Activated T-cell treated with anti-CD3 and anti-CD28 coated beads, Interleukin-2, amount 50 U/mL, for 48 hours (primary cell): Measurements from ENCODE around the gene KRT72.

Experiments used
- DNase-seq, 2 experiments: peaks; one replicate each; pipeline ENCODE4 v3.0.0-alpha.2; 2020

The KRT72 gene

DNA sequence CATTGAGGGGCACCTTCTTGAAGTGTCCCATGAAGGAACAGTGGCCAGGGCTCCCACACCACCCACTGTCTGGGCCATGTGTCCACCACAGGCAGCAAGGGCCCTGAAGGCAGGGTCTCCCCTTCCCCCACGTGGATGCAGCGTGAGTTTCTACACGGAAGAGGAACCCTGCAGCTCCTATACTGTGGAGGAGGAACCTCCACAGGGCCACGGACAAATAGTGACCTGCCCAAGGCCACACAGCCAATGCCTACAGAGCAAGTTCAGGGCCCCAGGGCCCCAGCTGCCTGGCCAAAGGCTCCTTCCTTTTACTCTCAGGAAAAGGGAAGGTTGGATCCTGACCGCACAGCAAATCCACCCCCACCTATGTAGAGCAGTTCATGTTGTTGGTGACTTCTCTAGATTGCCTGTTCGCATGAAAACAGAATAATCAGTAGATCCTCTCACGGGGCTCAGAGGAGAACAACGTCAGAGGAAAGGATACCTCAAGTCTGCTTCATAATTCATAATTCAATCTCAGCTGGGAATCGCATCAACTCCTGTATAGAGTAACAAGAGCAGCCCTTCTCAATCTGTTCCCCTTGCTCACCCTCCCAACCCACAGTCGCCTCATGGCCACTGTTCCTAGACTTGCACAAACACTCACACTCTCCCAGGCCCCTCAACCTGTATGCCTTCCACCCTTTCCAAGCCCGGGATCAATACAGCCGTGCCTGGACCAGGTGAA is 28.2 kb upstream of the KRT72 start:
- peak; percentile 7 to 13 for DNase-seq

DNA sequence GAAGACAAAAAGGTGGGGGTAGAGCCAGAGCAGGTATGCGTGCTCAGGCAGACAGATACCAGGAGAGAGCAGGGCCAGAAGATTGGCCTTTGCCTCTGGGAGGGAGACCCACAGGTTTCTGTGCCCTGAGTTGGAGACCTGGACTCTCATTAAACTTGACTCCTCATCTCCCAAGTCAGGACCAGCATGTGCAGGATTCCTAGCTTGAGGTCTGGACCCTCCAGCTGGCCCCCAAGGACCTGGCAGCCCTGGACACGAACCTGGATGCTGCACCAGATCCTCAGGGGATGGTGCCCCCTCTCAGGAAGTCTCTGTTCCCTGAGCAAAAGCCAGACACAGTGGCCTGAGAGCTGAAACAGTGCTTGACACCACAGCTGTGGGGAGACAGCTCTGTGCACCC is 27.6 kb upstream of the KRT72 start:
- peak; percentile 9 to 10 for DNase-seq

DNA sequence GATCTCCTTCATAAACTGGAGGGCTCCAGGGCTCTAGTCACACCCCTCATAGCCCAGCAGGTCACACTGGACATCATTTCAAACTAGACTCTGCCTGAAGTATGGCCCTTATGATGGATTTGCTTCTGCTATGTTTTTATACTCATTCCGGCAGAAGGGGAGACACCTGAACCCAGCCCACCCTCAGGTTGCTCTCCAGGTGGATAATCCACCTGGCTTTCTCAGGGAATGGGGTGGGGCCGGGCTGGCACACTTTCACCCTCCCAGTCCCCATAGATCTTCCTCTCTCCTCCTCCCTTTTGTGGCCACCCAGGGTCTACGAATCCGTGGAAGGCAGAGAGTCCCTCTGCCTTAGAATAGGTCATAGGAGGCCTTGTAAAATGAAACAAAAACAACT is 26.8 kb upstream of the KRT72 start:
- DNase-seq: no peak

DNA sequence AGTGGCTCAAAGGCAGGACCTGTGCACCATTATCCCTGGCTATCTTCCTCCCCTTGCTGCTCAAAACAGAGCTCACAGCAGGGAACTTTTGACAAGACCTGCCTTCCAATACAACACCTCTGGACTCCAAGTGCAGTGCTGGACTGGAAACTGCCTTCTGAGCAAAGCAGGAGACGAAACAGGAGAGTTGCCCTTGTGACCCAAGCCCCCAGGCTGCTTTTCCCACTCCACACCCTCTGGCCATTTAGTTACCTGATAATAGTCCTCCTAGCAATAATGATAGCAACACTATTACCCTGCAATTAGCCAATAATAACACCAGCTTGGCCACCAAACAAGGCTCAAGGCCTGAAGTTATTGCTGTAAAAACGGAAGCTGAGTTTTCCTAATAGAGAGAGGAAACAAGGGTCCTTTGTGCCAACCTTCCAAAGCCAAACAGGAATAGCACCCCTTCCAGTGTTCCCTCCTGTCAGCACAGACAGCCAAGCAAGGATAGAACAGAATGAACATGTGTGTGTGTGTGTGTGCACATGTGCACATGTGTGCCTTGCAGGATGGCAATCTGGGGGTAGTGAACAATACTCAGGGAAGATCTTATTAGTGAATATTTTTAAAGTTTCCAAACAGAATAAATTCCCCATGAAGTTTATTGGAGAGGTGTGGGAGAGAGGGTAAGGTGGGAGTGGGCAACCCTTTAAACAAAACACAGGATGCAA is 26.3 kb upstream of the KRT72 start:
- DNase-seq: peak; percentile 6 to 7

DNA sequence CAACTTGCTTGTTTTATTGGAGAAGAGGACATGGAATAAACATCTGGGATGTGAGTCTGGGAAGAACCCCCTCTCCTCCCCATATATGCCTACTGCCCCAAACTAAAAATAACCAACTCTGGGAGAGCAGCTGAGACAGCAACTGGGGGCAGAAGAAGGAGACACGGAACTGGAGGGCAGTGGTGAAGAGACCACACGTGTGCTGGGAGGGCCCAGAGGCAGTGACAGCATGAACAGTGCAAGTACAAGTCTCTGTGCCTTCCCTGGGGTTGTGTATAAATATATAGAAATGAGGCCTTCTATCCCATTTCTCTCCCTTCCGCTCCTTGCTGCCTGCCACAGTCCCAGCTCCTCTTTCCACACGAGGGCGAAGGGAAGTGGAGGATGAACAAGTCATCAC is 21.1 kb upstream of the KRT72 start:
- no peak for DNase-seq

DNA sequence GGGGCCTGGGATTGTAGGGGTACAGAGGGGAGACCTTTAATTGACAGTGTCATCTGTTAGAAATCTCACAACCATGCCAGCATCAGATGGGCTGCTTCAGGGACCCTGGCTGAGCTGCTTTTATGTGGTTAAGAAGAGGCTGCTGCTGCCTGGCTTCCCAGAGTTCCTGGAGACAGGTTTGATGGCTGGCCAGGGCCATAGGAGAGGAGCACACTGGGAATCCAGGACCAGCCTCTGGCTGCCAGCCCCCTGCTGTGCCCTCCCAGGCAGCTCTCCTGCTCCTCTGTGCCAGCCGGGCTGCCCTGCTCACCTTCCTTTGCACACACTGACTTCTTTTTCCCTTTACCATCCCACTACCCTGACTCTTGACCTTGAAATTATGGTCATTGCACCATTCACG is 17.6 kb upstream of the KRT72 start:
- DNase-seq: no peak

DNA sequence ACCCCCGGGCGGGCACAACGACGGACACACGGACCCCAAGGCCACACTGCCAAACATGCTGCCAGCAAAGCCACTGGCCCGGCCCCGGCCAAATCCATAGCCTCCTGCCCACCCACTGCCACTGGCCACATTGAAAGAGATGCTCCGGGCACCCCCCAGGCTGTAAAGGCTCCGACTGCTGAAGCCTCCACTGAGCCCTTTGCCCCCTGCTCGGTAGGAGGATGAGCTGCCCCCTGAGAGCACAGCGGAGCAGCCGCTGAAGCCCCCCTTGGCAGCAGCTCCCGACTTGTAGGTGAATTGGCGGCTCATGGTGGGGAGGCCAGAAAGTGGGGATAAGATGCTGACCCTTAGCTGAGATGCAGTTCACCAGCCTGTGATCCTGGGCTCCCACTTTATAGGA is 17.0 kb upstream of the KRT72 start, which contains the start of gene KRT73:
Gene KRT73 (minus strand): TSS at position 344 of the 400 bp plus-strand sequence. CDS start 35 bp downstream, at position 309.
- DNase-seq: no peak

DNA sequence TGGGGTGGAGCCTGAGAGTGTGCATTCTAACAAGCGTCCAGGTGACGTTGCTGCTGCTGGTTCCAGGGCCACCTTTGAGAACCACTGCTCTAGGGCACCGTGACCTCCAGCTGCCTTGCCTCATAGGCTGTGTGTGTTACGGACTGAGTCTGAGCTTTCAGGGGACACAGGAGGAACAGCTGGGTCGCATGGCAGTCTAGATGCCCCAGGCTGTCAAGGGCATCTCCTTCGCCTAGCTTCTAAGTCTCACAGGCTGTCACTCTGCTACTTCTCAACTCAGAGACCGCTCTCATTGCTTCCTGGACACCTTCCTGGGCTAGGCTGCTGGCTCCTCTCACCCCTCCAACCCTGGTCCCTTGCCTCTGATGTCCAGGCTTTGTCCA is 16.1 kb upstream of the KRT72 start:
- no peak for DNase-seq

DNA sequence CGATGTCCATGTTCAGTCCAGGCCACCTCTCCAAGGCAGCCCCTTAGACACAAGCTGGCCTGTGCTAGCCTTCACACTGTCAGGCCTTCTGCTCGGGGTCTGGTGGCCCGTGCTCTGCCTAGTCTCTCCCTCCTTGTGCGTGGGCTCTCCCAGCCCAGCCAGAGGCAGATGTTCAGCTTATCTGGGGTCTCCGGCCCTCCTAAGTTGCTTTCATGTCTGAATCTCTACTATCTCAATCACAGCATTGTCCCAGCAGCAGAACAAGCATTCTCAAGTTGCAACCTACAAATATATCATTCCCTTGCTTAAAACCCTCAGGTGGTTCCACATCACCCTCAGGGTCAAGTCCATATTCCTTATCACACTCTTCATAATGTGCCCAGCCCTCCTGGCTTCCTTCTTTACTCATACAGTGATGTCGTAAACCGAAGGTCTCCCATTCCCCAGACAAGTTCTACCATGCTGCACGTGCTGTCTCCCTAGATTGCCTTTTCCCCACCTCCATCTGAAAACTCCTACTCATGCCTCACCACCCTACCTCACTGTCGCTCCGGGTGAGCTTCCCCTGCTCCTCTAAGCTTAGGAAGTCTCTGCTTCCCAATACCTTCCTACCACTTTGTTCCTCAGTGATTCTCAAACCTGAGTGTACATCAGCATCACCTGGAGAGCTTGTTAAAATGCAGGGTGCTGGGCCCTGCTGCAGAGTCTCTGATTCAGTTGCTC is 15.6 kb upstream of the KRT72 start:
- DNase-seq: no peak

DNA sequence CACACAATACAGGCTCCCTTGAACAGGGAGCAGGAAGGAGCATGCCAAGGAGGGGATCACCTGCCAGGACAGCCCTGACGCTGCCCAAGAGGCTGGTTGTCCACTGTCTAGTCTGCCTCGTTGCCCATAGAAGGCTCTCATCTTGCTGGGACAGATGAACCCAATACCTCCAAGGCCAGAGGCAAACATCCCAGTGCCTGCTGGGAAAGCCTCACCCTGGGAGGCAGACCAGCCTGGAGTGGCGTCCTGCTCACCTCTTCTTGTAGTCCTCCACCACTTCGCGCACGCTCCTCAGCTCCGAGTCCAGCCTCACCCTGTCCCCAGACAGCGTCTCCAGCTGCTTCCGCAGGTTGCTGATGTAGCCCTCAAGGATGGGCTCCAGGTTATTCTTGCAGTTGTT is 14.6 kb upstream of the KRT72 start:
- DNase-seq: no peak

DNA sequence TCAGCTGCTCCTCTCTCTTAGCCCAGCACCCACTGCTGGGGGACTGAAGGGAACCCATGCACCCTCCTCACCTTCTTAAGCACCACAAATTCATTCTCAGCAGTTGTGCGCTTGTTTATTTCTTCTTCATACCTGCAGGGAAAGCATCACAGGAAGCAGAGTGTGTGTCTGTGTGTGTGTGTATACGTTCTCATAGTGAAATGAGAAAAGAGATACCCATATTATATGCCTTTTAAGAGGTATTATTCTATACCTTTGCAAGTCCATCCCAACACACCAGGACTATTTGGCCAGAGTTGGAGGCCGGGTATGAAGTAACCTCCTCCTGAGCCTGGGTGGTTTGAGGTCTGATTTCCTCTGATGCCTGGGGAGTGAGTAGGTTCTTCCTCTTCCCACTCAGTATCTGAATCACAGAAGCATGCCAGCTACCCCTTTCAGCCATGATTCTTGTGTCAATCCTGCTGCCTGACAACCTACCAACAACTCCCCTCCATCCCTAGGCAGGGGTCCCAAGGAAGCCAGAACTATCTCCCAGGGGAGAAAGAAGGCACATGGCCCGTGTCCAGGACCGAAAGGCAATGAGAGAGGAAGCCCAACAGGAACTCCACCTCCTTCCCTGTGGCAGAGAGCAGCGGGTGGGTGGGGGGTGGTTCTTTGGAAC is 14.1 kb upstream of the KRT72 start:
- peak; percentile 54 to 62 for DNase-seq

DNA sequence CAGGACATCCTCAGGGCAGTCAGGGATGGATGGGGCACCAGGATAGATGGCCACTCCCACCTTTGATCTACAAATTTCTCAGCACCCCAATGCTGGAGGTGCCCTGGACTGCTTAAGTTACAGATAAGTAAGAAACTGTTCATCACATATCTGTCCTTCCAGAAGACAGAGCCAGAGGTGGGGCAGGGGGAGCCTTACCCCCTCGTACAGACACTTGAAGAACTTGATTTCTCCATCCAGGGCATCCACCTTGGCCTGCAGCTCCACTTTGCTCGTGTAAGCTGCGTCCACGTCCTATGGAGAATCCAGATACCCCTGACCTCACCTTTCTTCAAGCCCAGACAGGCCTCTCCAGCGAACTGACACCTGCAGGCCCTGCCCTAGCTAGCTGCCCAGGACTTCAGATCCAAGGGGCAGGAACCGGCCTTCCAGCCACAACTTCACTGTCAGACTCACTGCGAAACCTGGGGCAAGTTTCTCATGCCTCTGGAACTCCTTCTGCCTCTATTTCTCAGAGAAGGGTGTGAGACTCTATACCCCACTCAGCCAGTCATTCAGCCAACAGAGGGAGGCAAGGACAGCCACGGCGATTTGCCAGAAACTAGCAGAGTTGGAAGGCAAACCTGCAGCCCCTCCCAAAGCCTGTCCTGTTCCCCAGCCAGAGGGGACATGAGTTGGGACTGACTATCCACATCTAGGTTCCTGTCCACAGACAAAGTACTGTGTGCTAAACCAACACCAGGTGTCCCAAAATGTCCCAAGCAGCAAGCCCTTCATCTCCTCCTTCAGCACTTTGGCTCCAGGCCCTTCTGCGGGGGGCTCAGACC is 13.3 kb upstream of the KRT72 start:
- DNase-seq: no peak

DNA sequence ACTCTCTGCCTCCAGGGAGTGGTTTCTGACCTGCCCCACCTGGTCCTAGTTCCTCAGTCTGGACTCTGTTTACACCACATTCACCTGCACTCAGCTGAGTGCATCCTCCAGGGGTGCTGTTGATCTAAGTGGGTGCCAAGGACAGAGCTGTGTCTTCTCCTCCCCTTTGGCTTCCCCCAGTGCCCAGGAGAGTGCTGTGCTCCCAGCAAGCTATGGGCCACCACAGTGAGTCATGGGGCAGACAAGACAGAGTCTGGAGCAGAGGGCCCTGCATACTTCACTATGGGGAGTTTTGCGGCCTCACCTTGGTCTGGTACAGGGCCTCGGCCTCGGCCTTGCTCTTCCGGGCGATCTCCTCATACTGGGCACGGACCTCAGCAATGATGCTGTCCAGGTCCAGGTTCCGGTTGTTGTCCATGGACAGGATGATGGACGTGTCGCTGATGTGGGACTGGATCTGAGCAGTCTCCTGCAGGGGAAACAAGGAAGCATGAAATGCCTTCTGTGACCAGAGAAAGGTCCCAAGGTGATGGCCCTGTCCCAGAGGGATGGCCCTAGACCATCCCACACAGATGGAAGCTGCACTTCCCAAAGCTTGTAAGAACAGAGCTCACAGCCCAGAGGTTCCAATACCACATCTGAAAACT is 12.2 kb upstream of the KRT72 start:
- DNase-seq: peak in 1 of 2 experiments; percentile 15

DNA sequence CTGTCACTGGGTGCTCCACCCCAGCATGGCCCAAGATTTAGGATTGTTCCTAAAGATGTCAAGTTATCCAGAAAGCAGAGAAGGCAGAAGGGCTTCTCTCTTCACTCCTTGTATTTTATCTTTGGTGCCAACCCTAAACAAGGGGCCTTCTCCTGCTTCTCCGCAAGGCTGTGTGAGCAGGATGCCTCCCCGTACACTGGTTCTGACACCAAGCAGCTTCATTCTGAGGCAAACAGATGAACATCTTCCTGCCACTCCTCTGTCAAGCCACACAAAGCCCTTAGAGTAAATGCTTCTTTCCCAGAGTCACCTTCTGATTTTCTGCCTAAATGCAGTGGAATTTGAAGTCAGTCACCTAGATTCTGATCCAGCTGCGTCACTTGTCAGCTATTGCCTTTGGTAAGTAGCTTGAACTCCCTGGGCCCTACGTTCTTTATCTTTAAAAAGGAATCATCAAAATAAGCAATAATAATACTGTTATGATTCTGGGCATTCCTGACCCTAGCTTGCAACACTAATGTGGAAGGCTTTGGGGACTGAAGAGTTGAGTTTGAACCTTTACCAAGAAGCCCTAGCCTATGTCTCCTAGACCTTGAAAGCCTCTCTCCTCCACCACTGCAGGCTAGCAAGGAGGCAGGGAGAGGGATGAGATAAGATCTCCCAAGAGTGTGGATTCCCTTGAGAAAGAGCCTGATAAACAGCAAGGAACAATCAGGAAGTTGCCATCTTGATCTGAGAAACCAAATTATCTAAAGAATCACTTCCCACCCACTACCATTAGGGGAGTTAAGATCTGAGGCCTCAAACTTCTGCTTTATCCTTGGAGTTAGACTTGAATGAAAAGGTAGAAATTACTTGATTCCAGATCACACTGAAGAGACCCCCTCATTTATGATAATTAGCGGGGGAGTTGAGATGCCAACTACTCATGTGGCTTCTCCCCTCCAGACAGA is 11.4 kb upstream of the KRT72 start:
- DNase-seq: peak in 1 of 2 experiments; percentile 13

DNA sequence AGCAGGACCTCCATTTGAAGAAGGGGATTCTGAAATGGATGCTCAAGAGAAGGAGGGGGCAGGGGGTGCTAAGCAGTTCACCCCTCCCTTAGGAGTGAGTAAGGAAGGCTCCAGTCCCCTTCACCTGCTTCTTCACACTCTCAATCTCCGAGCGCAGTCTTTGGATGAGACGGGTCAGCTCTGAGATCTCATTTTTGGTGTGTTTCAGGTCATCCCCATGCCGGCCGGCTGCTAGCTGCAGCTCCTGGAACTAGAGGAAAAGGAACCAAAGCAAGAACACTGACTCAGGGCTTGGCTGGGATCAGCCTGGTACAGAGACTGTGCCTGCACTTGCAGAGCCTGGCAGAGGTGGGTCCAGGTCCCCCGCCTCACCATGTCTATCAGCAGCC is 9.8 kb upstream of the KRT72 start:
- peak; percentile 13 for DNase-seq

DNA sequence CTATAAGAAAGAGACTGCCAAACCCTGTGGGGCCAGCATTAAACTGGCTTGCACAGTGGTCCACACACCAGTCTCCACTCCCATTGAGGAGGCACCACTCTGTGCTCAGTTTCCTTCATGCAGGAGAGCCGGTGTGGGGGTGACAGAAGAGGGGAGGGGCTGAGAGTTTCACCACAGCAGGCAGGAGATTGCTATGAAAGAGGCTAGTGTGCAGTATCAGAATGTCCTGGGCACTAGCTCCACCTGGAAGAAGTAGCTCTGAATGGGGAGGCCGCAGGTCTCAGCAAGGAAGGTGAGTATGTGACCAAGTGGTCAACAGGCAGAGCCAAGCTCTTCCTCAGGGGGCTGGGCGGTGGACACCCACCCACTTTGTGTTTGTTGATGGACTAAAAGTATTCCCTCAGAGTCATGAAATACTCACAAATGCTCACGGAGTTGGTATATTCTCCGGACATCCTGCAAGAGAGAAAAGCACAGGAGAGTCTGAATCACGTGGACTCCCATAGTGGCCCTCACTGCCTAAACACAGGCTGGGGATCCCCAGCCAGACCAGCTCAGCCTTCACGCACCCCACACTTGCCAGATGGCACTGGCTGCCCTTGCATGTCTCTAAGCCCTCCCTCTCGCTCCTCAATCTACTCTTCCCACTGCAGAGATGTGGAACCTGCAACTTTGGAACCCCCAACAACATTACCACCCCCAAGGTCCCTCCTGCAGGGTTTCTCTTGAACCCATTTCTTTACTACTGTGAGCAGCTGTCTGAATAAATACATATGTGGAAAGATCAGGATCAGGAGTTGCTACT is 7.8 kb upstream of the KRT72 start:
- DNase-seq: peak; percentile 16 to 17

DNA sequence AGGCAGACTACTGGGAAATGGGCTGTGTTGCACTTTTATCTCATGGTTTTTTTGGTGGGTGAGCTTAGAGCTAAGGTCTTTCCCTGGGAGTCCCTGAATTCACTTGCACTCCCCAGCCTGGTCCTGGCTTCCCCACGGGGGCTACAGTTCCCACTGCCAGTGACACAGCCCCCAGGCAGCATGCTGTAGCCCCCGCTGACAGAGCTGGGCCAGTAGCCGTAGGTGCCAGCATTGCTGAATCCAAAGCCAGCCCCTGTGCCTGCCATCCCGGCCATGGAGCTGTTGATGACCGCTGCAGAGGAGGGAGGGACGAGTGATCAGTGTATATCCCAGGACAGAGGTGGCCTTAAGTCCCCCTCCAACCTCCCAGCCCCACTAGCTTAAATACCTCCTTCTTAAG is 6.9 kb upstream of the KRT72 start:
- peak; percentile 5 to 9 for DNase-seq

DNA sequence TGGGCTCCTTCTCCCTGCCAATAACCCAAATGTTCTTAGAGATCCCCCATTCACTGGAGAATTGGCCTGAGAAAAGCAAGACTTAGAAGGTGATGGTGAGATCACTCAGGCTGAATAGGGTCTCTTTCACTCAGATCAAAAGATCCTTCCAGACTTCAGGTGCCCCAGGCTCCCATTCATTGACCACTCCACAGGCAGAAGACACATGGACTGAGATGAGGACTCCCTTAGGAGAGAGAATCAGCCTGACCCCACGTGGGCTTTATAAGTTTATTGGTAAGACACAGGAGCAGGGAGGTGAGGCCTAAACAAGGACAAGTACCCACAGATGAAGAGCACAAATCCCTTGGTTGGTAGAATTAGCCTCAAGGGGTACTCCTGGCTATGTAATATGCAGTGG is 6.1 kb upstream of the KRT72 start:
- DNase-seq: peak in 1 of 2 experiments; percentile 9

DNA sequence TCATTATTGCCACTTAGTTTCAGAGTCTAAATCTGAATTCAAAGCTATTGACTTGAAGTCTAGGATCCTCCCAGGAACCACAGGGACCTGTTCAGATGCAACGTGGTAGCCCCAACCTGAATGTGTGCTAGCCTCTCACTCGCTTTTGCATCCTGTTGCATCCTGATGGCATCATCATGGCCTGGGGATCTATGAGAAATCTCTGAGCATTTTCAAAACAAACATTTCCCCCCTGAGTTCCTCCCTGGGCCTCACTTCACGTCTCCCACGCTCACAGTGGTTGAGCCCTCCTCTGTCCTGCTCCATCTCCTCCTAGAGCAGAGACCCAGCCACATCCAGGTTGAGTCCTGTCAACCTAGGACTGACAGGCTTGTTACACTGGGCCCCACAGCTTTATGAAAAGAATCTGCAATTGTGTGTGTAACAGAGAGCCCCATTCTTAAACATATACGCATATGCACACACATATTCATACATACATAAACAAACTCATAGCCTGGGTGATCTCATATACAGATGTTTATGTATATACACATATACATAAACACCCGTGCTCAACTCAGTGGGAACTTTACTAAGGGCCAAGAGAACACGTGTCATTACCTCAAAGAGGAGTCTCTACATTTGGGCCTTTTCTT is 5.4 kb upstream of the KRT72 start:
- DNase-seq: peak; percentile 7
